ENCODE results near the gene IRF1.

DNA sequence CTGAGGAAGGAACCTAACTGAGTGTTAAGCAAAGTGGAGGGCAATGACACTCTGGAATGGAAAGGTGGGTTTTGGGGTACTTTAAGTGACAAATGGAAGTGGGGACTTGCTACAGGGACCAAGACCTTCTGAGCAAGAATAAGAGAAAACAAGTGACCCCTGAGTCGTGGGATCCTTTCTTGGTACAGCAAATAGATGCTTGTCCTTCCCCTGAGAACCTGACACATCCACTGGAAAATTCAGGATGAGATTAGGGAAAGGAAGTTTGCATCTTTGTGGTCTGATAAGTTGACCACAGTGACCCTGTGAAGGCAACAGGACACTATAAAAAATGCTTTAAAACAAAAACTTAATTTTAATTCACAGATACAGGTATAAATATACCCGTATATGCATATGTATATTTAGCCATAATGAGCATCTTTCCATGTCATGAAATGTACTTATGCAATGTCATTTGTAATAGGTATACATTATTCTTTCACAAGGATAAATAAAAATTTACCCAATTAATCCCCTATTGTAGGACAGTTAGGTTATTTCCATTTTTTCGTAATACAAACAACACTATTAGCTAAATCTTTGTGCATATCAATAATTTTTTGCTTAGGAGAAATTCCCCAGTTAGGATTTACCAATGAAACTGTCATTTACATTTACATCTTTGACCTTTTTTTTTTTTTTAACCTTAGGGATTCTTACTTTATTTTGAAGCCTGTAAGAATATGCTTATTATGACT, 2.0 kb upstream of the IRF1 start:
- TF ChIP-seq GATA3 (IDR thresholded peaks at IDR 0.05; ENCODE audit: low read depth, low read length) (no peak), GATA2 (IDR thresholded peaks at IDR 0.05; ENCODE audit: low read depth, low read length) (no peak)

Measured in SH-SY5Y (cell line).